CD4-positive, alpha-beta T cell treated with Interferon alpha-2 for 1 hour (primary cell): ENCODE results near the gene STK10.
"Not testable (repeated sequence)": the region's sequence is repeated elsewhere in the genome, so short reads cannot be mapped to it uniquely, and the experiment has no call there.

Source experiments
- DNase-seq, 2 donors: peaks; one replicate each; pipeline ENCODE4 v3.0.0-alpha.2; 2020 to 2022

The STK10 gene

GRCh38 chr5:172165465-172165864, 22.6 kb downstream of the STK10 start:
- DNase-seq, result no peak

DNA sequence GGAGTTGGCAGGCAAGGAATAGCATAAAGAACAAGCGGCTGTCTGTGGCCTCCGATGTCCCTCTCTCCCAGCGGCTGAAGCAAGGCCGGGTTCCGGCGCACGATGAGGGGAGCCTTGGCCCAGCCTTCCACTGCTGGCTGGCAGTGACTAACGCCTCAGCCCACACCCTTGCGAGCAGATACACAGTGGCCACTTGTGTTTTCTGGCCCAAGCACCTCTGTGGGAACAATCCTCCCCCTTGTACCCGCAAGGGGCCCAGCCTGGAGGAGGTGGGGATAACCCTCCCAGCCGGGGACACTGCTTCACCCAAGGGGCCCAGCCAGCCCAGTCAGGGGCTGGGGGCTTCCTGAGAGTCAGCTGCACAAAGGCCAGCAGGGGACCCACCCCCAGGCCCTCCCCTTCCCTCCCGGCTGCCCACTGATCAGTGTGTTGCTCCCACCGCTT, 23.2 kb downstream of the STK10 start:
- no peak for DNase-seq

DNA sequence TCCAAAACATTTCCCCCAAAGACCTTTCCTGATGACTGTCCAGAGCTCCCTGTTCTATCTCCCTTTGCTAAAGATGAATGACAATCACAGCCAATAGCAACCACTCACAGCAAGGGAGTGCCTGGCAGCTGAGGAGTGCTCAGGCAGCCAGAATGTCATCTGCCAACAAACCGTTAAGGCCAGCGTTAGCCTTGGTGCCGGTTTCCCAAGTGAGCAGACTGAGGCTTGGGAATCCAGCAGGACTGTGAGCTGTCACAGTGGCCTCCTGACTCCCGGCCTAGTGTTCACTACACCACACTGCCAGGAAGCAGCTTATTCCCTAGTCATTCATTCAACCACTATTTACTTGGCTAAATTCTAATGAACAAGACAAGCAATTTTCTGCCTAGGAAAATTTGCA, 24.7 kb downstream of the STK10 start:
- DNase-seq, result no peak

GRCh38 chr5:172162987-172163343, 25.1 kb downstream of the STK10 start:
- no peak for DNase-seq

DNA sequence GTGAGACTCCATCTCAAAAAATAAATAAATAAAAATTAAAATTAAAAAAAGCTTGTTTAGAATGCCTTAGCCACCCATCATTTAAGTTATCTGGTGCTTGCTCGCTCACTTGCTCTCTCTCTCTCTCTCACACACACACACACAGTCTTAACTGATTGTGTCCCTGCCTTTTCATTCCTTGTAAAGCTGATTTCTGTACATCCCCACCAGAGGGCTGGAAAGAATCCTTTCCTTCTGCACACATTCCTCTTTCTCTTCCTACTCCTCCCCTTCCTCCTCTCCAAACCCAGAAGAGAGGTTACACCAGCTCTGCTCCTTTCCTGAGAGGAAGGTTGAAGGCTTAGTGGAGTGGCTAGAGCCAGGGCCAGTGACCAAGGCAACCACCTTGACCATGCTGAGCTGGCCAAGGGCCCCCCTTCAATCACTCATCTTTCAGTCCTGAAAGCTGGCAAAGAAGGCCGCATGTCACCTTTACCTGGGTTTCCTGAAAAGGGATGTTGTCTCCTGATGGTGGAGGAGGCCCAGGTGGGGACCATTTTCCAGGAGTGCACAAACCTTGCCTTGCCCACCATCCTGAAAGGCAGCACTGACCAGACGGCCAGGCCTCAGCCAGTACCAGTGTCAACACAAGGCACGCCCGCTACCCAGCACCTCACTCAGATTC, 25.6 kb downstream of the STK10 start:
- no peak for DNase-seq

GRCh38 chr5:172160506-172160905, 27.5 kb downstream of the STK10 start:
- no peak for DNase-seq

DNA sequence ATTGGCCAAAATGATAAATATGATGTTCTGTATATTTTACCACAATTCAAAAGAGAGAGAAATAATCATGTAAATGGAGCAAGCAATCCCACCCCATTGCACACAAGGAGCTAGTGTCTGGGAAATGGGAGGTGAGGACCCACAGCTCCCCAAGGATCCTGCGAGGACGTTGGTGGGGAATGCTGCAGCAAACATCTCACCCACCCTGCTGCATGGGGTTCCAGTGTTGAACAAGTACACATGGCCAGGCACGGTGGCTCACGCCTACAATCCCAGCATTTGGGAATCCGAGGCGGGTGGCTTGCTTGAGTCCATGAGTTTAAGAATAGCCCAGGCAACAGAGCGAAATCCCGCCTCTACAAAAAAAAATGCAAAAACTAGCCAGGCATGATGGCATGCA, 29.0 kb downstream of the STK10 start:
- DNase-seq, result no peak

GRCh38 chr5:172156541-172156994, 31.5 kb downstream of the STK10 start:
- DNase-seq, result no peak

- not testable (repeated sequence) for DNase-seq
Observed at GRCh38 chr5:172155101-172155500, 32.9 kb downstream of the STK10 start.

- no peak for DNase-seq
Observed at GRCh38 chr5:172153695-172154094, 34.3 kb downstream of the STK10 start.

DNA sequence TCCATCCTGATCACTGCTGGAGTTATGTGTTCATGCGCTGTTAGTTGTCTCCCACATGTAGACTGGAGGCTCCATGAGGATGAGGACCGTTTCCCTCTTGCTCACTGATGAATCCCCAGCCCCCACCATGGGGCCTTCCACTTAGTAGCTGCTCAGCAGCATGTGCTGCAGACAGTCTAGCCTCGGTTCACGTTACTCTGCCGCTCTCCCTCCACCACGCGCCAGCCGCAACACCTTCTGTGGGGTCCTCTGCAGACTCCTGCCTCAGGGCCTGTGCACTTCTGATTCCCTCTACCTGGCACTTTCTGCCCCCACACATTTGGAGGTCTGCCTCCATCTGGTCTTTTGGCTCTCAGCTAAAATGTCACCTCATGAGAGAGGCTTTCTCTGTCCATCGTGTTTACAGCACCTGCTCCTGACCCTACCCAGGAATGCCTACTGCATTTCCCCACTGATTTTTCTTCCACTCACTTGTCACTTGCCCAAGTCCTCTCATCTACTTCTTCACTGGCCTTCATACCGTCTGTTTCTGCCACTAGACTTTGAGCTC, 36.3 kb downstream of the STK10 start:
- no peak for DNase-seq

DNA sequence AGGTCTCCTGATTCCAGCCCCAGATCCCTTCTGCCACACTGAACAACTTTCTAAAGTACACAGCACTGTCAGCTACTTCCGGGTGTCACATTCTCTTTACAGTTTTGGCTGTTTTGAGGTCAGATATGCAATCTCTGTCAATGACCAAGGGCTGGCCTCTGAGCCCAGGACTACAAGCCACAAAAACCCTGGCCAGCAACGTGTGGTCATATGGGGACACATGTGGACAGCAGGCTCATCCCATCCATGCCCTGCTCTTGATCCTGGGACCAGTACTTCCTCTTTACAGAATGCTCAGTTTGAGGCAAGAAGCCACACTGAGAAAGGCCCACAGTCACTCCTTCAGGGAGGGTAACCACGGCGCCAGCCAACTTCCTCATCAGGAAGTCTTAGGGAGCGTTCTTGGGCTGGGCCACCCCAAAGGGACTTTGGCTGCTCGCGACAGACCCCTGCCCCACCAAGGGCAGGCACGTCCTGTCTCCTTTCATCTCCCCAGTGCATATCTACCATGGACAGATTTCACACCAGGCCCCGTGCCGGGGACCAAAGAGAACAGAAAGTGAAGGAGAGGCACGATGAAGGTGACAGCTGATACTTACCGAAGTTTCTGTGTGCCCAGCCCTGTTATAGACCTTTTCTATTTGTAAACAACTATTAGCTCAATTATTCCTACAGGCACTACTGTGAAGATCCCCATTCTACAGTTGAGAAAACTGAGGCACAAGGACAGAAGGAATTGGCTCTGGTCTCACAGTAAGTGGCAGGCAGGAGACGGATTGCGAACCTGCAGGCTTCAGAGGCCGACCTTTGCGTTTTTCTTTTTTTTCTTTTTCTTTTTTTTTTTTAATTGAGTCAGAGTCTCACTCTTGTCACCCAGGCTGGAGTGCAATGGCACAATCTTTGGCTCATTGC, 37.3 kb downstream of the STK10 start:
- DNase-seq, result peak; percentile 41 to 56

DNA sequence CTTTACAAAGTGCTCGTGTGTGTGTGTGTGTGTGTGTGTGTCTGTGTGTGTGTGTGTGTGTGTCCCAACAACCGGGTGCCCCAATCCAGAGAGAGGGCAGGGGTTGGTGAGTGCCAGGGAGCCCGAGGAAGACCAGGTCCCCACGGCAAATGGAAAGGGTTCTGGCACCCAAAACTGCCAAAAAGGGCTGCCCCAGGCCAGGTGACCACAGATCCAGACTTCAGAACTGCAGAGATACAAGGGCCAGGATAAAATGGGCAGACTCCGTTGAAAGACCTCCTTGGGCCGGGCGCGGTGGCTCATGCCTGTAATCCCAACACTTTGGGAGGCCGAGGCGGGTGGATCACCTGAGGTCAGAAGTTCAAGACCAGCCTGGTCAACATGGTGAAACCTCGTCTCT, 38.5 kb downstream of the STK10 start:
- not testable (repeated sequence) for DNase-seq

- DNase-seq, result no peak
Observed at GRCh38 chr5:172149073-172149472, 39.0 kb downstream of the STK10 start.

- no peak for DNase-seq
Observed at GRCh38 chr5:172148381-172148780, 39.6 kb downstream of the STK10 start.

GRCh38 chr5:172147857-172148256, 40.2 kb downstream of the STK10 start:
- no peak for DNase-seq

DNA sequence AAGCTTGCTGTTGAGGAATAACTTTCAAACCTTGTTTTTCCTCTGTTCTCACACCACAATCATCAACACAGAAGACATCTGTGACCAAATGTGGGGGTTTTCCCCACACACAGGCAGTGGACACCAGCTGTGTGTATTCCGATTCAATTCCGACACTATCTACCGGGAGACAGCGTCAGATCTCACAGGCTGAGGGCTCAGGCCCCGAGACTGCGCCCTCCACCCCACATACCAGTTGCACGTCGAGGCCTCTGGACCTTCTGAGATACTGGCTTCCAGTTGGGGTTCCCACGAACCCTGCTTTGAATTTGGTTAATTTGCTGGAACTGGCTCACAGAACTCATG, 41.3 kb downstream of the STK10 start:
- no peak for DNase-seq

DNA sequence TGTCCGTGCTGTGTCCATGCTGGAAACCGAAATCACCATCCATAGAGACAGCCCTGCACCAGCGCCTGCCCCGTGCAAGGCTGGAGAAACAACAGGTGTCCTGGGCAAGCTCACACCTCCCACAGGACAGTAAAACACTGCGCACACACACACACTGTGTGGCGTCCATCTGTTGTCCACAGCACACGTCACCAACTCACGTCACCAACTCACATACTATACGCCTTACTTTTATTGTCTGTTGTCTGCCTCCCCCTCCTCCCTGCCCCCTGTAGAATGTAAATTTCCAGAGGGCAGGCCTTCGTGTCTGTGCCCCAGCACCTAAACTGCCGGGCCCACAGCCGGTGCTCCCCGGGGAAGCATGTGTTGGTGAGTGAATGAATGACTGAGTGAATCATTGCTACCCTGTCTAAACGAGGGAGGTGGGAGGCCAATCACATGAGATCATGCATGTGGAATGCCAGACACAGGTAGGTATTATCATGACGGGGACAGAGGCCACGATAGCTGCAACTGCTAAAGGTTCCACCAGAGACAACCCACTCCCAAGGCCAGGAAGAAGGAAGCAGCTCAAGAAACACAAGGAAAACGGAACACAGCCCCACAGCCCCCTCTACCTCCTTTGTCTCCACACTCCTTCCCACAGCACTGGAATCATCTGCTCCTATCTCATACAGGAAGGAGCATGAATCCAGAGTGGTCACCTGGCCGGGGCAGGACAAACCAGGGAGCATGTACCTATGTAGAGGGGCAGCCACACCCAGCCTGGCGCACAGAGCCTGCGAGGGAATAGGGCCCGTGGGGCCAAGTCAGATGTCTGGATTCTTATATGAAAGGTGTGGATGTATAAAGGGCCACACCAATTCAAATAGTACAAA, 41.9 kb downstream of the STK10 start:
- no peak for DNase-seq

GRCh38 chr5:172144931-172145869, 42.8 kb downstream of the STK10 start:
- DNase-seq, result no peak

- no peak for DNase-seq
Observed at GRCh38 chr5:172144291-172144815, 43.7 kb downstream of the STK10 start.

DNA sequence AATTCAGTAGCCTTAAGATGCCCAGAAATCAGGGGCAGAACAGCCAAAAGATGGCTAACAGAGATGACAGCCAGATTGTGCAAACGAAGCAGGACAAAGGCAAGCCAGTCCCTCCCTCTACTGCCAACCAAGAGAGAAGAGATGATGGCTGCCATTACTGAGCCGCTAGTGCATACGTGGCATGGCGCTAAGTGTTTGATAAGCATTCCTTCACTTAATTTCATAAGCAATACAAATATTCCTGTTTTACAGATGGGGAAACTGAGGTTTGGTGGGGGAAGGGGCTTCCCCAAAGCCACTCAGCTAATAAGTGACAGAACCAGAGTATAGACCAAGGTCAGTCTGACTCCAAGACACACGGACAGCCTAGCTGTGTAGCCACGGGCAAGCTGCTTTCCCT, 44.1 kb downstream of the STK10 start:
- DNase-seq, result no peak
